Stimulated activated CD8-positive, alpha-beta memory T cell treated with anti-CD3 and anti-CD28 coated beads, Interleukin-7, amount 100 ng/mL, for 48 hours (primary cell): ENCODE results near the gene ZSWIM5.
"Not testable (repeated sequence)": the region's sequence is repeated elsewhere in the genome, so short reads cannot be mapped to it uniquely, and the experiment has no call there.

Source experiments
- DNase-seq, 2 donors: peaks; one replicate each; pipeline ENCODE4 v3.0.0-alpha.2; 2020; ENCODE audit warnings: low read depth in 1 of 2; ENCODE audit errors: extremely low read depth in 1 of 2

The ZSWIM5 gene

GRCh38 chr1:45008516-45008915 is 197.9 kb downstream of the ZSWIM5 start:
- DNase-seq = no peak

GRCh38 chr1:45008076-45008475 is 198.3 kb downstream of the ZSWIM5 start:
- no peak for DNase-seq

DNA sequence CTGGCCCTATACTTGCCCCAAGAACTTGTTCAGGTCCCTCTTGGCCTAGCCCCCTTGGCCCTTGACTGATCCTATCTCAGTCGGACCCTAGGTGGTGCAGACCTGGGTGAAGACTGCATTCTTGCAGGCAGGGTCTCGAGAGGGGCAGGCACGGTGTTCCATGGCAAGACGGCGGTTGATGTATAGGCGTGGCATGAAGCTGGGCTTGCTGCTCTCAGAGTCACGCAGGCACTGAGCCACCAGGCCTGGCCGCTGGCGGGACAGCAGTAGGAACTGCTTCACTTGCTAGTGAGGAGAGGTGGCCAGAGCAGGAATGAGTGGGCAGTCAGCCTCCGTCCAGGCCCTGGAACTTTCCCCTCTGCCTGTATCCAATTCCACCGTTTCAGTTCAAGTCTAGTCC is 199.1 kb downstream of the ZSWIM5 start:
- DNase-seq = no peak

DNA sequence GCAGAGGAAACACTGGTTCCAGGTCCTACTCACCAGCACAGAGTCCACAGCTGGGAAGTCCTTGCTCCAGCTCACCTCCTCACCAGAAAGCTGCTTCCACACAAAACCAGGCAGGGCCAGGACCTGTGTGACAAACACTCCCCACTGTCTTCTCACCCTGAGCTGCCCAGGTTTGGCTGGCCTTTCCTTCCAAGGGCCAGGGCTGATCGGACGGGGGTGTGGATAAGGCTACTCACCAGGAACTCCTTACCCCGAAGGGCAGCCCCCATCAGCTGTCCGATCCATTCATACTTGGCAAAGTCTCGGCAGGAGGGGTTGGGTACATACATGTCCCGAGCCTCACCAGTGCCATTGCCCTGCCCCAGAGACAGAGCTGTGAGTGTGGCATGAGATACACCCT is 200.6 kb downstream of the ZSWIM5 start:
- no peak for DNase-seq

DNA sequence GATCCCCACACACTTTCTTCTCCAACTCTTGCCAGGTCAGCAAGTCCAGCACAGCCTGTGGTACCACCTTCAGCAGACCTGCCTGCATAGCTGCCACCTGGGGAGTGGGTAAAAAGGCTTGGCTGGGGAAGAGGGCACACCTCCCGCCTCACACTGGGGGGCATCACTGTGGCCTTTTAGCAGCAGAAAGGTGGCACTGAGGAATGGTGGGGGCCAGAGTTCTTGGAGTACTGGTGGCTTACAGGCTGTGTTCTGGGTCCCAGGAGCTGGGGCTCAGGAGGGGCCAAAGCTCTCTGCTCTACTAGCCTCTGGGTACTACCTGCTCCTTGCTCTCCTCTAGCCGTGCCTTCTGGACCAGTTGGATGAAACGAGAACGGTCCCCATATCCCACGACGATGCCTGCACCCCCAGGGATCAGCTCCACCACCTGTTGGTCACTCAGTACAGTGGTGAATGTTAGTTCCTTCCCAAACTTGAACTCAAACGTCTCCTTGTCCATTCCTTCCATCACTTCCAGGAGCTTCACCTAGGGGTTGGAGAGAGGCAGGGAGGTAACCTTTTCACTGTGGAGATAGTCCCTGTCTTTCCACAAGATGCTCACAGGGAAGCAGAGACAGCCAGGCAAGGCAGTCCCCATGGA is 202.0 kb downstream of the ZSWIM5 start:
- DNase-seq = no peak

DNA sequence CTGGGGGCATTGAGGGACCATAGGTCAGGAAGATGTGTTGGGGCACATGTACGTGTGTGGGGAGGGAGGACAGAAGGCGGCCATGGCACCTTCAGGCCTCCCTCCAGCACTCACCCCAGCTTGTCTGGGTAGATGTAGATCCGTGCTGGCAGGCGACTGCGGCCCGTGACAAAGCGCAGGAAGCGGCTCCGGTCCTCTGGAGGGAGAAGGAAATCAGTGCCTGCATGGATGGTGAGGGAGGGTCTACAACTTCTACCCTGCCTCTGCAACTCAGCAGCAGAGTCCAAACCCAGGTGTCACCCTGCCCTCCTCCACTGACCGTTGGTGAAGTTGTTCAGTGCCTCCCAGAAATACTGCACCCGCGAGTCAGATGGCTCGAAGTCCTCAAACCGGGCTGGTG is 202.7 kb downstream of the ZSWIM5 start:
- DNase-seq = no peak

- DNase-seq = no peak
Measured at GRCh38 chr1:45002650-45003645, 203.5 kb downstream of the ZSWIM5 start.

DNA sequence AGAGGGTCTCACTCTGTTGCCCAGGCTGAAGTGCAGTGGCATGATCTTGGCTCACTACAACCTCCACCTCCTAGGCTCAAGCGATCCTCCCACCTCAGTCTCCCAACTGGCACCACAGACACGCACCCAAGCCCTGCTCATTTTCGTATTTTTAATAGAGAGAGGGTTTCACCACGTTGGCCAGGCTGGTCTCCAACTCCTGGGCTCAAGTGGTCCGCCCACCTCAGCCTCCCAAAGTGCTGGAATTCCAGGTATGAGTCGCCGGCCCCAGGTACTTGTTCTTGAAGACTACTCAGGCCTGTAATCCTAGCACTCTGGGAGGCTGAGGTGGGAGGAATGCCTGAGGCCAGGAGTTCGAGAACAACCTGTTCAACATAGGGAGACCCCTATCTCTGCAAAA is 204.8 kb downstream of the ZSWIM5 start:
- DNase-seq = not testable (repeated sequence)

- no peak for DNase-seq
Measured at GRCh38 chr1:45001011-45001481, 205.4 kb downstream of the ZSWIM5 start.

GRCh38 chr1:44999232-44999631 is 207.2 kb downstream of the ZSWIM5 start:
- DNase-seq = no peak

GRCh38 chr1:44995467-44996238 is 210.8 kb downstream of the ZSWIM5 start:
- no peak for DNase-seq

DNA sequence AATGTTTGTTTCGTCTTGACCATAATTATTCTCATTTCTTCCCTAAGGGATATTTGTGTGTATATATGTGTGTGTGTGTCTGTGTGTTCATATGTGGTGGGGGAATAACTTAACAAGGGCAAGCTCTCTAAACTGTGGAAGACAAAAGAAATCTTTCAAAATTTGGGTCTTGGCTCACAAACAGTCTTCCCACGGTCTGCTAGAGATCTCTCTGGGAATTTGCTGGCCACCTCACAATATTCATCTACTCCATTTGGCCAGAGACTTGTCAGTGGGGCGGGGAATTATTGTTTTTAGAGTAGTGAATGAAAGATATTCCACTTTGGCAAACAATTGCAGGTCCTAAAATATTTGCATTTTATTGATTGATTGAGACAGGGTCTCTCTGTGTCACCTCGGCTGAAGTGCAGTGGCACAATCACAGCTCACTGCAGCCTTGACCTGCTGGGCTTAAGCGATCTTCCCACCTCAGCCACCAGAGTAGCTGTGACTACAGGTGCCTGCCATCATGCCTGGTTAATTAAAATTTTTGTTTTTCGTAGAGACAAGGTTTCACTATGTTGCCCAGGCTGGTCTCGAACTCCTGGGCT is 212.0 kb downstream of the ZSWIM5 start:
- no peak for DNase-seq

DNA sequence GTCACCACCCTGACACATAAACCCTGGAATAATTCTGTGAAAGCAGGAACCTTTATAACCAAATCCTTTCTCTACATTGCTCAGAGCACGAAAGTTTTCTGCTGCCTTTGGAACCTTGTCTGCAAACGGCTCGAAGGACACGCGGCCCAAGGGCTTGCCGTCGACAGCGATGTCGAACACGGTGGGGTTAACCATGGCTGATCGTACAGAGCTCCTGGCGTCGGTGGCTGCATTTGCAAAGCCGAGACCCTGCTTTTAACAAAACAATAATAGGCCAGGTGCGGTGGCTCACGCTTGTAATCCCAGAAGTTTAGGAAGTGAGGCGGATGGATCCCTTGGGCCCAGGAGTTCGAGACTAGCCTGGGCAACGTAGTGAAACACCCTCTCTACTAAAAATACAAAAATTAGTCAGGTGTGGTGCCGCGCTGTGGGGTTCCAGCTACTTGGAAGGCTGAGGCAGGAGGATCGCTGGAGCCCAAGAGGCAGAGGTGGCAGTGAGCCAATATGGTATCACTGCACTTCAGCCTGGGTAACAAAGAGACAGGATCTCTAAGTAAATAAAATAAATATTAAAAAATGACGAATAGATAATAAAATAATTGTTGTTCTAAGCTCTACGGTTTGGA is 217.8 kb downstream of the ZSWIM5 start:
- DNase-seq = no peak

- no peak for DNase-seq
Measured at GRCh38 chr1:44985747-44986359, 220.6 kb downstream of the ZSWIM5 start.

- not testable (repeated sequence) for DNase-seq
Measured at GRCh38 chr1:44977372-44977771, 229.0 kb downstream of the ZSWIM5 start.

DNA sequence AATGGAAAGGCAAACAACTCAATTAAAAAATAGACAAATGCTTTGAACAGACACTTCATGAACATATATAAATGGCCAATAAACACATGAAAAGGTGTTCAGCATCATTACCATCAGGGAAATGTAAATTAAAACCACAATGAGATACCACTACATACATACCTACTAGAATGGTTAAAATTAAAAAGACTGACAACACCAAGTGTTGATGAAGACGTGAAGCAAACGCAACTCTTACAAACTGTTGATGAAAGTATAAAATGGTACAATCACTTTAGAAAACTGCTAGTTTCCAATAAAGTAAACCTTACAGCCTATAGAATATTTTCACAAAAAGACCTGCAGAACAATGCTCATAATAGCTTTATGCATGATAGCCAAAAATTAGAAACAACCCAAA is 230.2 kb downstream of the ZSWIM5 start:
- no peak for DNase-seq

- DNase-seq = no peak
Measured at GRCh38 chr1:44973645-44974044, 232.8 kb downstream of the ZSWIM5 start.

- DNase-seq = no peak
Measured at GRCh38 chr1:44970317-44970716, 236.1 kb downstream of the ZSWIM5 start.
